HepG2 (cell line): Measurements from ENCODE around the gene NOL4L. TPM values are rescaled to one million over a fixed set of nuclear protein-coding genes. Genes with fewer than 3 reads are reported as not detected.
A peak's percentile ranks its signal among the peaks of the same experiment; 100 is the strongest.
"Not testable (repeated sequence)": the region's sequence is repeated elsewhere in the genome, so short reads cannot be mapped to it uniquely, and the experiment has no call there.

Experiments used
- ATAC-seq: fragments of 200-7000 bp; cut with Tn5 transposase; 3 replicates; pipeline ENCODE4 v1.9.1; 2020; ENCODE audit warnings: mild to moderate bottlenecking, moderate library complexity
- BruUV-seq: library from RNA; stranded (reverse); fragments of 400-500 nt; replicated peaks from 2 replicates; lab custom pipeline; 2021; lab: Mats Ljungman, UMichigan
- CTCF ChIA-PET: fragments of 300-600 bp; formaldehyde crosslinking; extraction: SDS; loops from one replicate; lab custom pipeline; 2021; ENCODE audit warnings: low total read pairs, inconsistent platforms, low intra/inter-chr PET ratio; lab: Yijun Ruan, JAX
- POLR2A ChIA-PET: fragments of 350-600 bp; sonication (Branson Sonifier 250); formaldehyde crosslinking; loops from one replicate; lab custom pipeline; 2020; ENCODE audit warnings: antibody characterized with exemption, inconsistent platforms; lab: Yijun Ruan, JAX
- DNase-seq: peaks from one replicate; pipeline ENCODE4 v3.0.0-alpha.2; 2015; ENCODE audit warnings: low spot score
- FAIRE-seq: peaks from 3 replicates; lab custom pipeline; 2011; peaks lifted over from hg19 to GRCh38; lab: Jason Lieb, UNC
- H2AFZ ChIP-seq: one replicate; pipeline ENCODE4 v1.6.1; 2011; ENCODE audit warnings: low read length, inconsistent platforms
- H3K27ac ChIP-seq: fragments of 300-600 bp; 3 replicates; pipeline ENCODE4 v1.8.0; 2011; ENCODE audit warnings: mixed run types, mild to moderate bottlenecking, mixed read lengths, low read length, inconsistent platforms; ENCODE audit not compliant: insufficient read depth; ENCODE audit errors: extremely low read length
- H3K27me3 ChIP-seq, 2 experiments: fragments of 200-600 bp in 1 of 2; 2 replicates in 1 of 2; 3 replicates in 1 of 2; pipeline versions ENCODE4 v1.6.0 to v1.8.0; 2011; ENCODE audit warnings: low read length in 2 of 2, mild to moderate bottlenecking in 2 of 2, moderate library complexity in 2 of 2, inconsistent platforms in 1 of 2; ENCODE audit not compliant: insufficient read depth in 2 of 2, control insufficient read depth in 1 of 2
- H3K36me3 ChIP-seq, 2 experiments: fragments of 200-600 bp in 1 of 2; replicated peaks in 1 of 2; 2 replicates in 1 of 2; 3 replicates in 1 of 2; pipeline versions ENCODE4 v1.5.1 to v1.8.0; 2011; ENCODE audit warnings: low read length in 2 of 2, inconsistent platforms in 1 of 2; ENCODE audit not compliant: insufficient read depth in 2 of 2, control insufficient read depth in 1 of 2
- H3K4me1 ChIP-seq: 2 replicates; pipeline ENCODE4 v1.5.1; 2012; ENCODE audit warnings: low read length, inconsistent platforms; ENCODE audit not compliant: insufficient read depth
- H3K4me2 ChIP-seq: 2 replicates; pipeline ENCODE4 v1.6.0; 2011; ENCODE audit warnings: low read depth, low read length, inconsistent platforms
- H3K4me3 ChIP-seq, 3 experiments: fragments of 200-600 bp in 1 of 3; sonication (generic), shearing (Covaris generic) in 1 of 3; replicated peaks in 1 of 3; 2 replicates each; pipeline ENCODE4 v1.5.1; 2011 to 2016; ENCODE audit warnings: low read length in 3 of 3, inconsistent platforms in 2 of 3, low read depth in 2 of 3, mild to moderate bottlenecking in 2 of 3, control low read depth in 1 of 3, mixed read lengths in 1 of 3; ENCODE audit not compliant: insufficient read depth in 1 of 3
- H3K79me2 ChIP-seq: one replicate; pipeline ENCODE4 v1.6.1; 2011; ENCODE audit warnings: low read length, inconsistent platforms; ENCODE audit not compliant: insufficient read depth
- H3K9ac ChIP-seq: 2 replicates; pipeline ENCODE4 v1.6.0; 2011; ENCODE audit warnings: mild to moderate bottlenecking, low read depth, low read length, inconsistent platforms; ENCODE audit not compliant: insufficient read depth
- H3K9me3 ChIP-seq: 2 replicates; pipeline ENCODE4 v1.5.1; 2012; ENCODE audit warnings: mild to moderate bottlenecking, low read length
- H4K20me1 ChIP-seq: 2 replicates; pipeline ENCODE4 v1.6.0; 2011; ENCODE audit warnings: inconsistent platforms, mild to moderate bottlenecking, low read length, moderate library complexity; ENCODE audit not compliant: insufficient read depth
- DPF2 ChIP-seq: sonication (generic); formaldehyde crosslinking; IDR thresholded peaks from 2 replicates; pipeline ENCODE4 v1.4.0; 2020; ENCODE audit warnings: mild to moderate bottlenecking, low read depth, missing genetic modification reagents, borderline replicate concordance
- FOSL2 ChIP-seq: sonication (generic); formaldehyde crosslinking; IDR thresholded peaks from 2 replicates; pipeline ENCODE4 v1.4.0; 2020; ENCODE audit warnings: missing genetic modification reagents
- HNRNPK ChIP-seq: fragments of 200-400 bp; formaldehyde crosslinking; IDR thresholded peaks from 2 replicates; pipeline ENCODE4 v1.6.1; 2018; ENCODE audit warnings: low read length, low read depth, moderate library complexity, mild to moderate bottlenecking; ENCODE audit not compliant: poor library complexity, severe bottlenecking
- KLF11 ChIP-seq: IDR thresholded peaks from 2 replicates; pipeline ENCODE4 v1.6.1; 2016; ENCODE audit warnings: missing compliant biosample characterization
- PCBP1 ChIP-seq: fragments of 200-400 bp; formaldehyde crosslinking; IDR thresholded peaks from 2 replicates; pipeline ENCODE4 v1.6.1; 2017; ENCODE audit warnings: mild to moderate bottlenecking, low read depth, low read length, borderline replicate concordance
- RFXANK ChIP-seq: IDR thresholded peaks from 2 replicates; pipeline ENCODE4 v1.6.1; 2016
- ZFX ChIP-seq: sonication (generic); formaldehyde crosslinking; IDR thresholded peaks from 2 replicates; pipeline ENCODE4 v1.4.0; 2020; ENCODE audit warnings: mild to moderate bottlenecking, low read depth, missing genetic modification reagents, moderate library complexity
- ZMYM3 ChIP-seq: sonication (generic); formaldehyde crosslinking; IDR thresholded peaks from 2 replicates; pipeline ENCODE4 v1.5.1; 2020; ENCODE audit warnings: mild to moderate bottlenecking, missing genetic modification reagents
- ZNF629 ChIP-seq: sonication (generic); formaldehyde crosslinking; conservative IDR thresholded peaks from 2 replicates; pipeline ENCODE4 v1.5.0; 2020; ENCODE audit warnings: missing genetic modification reagents
- ZSCAN20 ChIP-seq: sonication (generic); formaldehyde crosslinking; IDR thresholded peaks from 2 replicates; pipeline ENCODE4 v1.4.0; 2020; ENCODE audit warnings: missing genetic modification reagents, mild to moderate bottlenecking, borderline replicate concordance
- WGBS: methylation state at CpG from one replicate; pipeline ENCODE4 v1.1.6; 2017; ENCODE audit warnings: low lambda C conversion rate; 5-methylcytosine and 5-hydroxymethylcytosine counted together
- in situ Hi-C: cut with HindIII; loops from 2 replicates; pipeline ENCODE4 v1.10.0; 2017; ENCODE audit warnings: low pct_unique_long_range_greater_than_20kb; ENCODE audit not compliant: extremely low pct_ligation_motif_present
- intact Hi-C: fragments of 100-400 bp; cut with micrococcal nuclease; formaldehyde crosslinking; loops from one replicate; pipeline ENCODE4 v1.10.0; 2022; ENCODE audit not compliant: unreplicated experiment
- polyA plus RNA-seq, 8 experiments: library from polyadenylated mRNA; depleted of rRNA in 3 of 8; stranded (reverse) in 7 of 8; unstranded in 1 of 8; fragments of >200 nt; fragmentation: Illumina TruSeq in 4 of 8; extraction: Trizol in 4 of 8; gene quantifications; 2 replicates each; pipeline versions ENCODE4 v1.2.1 to v1.2.3, GENCODE V29; 2011 to 2016; ENCODE audit warnings: low read depth in 4 of 8, missing spikeins in 1 of 8, mixed read lengths in 1 of 8; ENCODE audit not compliant: insufficient read depth in 1 of 8
- total RNA-seq, 5 experiments: library from RNA; depleted of rRNA; stranded (reverse); fragments of >200 nt; fragmentation: Illumina TruSeq; extraction: Trizol; gene quantifications; 2 replicates each; pipeline ENCODE4 v1.2.3, GENCODE V29; 2016; ENCODE audit warnings: low read depth in 1 of 5

The NOL4L gene
- total and polyA plus RNA-seq, 2 of the 13 experiments (the other 11 are each of a cell fraction or from before 2014, with no cell fraction given), result 16.6 to 35.4 TPM

DNA sequence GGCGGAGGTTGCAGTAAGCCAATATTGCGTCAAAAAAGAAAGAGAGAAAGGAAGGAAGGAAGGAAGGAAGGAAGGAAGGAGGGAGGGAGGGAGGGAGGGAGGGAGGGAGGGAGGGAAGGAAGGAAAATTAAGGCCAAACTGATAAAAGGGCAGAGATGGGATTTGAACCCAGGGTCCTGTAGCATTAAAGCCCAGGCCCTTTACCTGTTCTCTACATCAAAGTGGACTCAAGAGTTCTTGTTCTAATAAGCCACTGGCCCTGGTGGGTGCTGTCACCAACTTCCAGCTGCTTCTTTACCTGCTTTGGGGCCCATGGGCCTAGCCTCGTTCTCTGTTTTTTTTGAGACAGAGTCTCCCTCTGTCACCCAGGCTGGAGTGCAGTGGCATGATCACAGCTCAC is 7.1 kb downstream of the NOL4L start:
- in situ Hi-C loops, H3K9ac ChIP-seq, FAIRE-seq, BruUV-seq, DNase-seq, H2AFZ ChIP-seq, H3K4me3 ChIP-seq, POLR2A ChIA-PET, H3K9me3 ChIP-seq, H3K27ac ChIP-seq, H3K36me3 ChIP-seq, H3K4me2 ChIP-seq, H4K20me1 ChIP-seq, H3K27me3 ChIP-seq, intact Hi-C loops, ATAC-seq: not testable (repeated sequence)
- TF ChIP-seq HNRNPK (peak; percentile 97), PCBP1 (peak; percentile 80; the same call in 1 of the 2 replicates)
- Histone ChIP-seq H3K4me1 (peaks cover 60% of the 10 kb centered on the region), H3K79me2 (peaks cover 14% of the 10 kb centered on the region)
- CTCF ChIA-PET, result interaction anchor here (1.4 kb wide), 1 partner anchor 57 kb away, joined by 8 read pairs; no protein-coding TSS in a partner anchor
- WGBS, result 72% methylated on average over 3 of the region's 3 CpGs

DNA sequence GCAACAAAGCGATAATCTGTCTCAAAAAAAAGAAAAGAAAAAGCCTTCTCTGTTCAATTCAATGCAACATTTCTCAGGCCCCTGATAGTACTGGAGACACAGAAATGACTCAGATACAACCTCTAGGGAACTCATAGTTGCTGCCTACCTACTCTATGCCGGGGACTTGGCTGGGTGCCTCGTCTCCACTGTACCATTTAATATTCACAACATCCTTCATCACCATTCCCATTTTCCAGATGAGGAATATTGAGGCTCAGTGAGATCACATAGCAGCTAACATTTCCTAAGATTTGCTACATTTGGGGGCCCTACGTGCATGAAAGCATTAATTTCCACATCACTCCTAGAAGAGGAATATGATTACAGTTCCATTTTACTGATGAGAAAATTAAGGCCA is 7.5 kb downstream of the NOL4L start:
- no peaks in the 10 kb centered on the region for H3K9me3 ChIP-seq
- no TSS peak for BruUV-seq

More for the DNA sequence above, 7.5 kb downstream of the NOL4L start:
- 78% methylated on average over 4 of the region's 4 CpGs for WGBS
- in situ Hi-C loops (no loop called here), intact Hi-C loops (no loop called here)
- Histone ChIP-seq H3K9ac (no peak overlapping the region), H4K20me1 (no peaks in the 10 kb centered on the region), H3K27ac (no peak overlapping the region), H3K36me3 (no peaks in the 10 kb centered on the region), H3K4me1 (peaks cover 58% of the 10 kb centered on the region), H2AFZ (no peak overlapping the region), H3K27me3 (no peaks in the 10 kb centered on the region; a peak in 1 of 5 replicates), H3K4me3 (no peak overlapping the region), H3K4me2 (no peak overlapping the region), H3K79me2 (peaks cover 12% of the 10 kb centered on the region)
- TF ChIP-seq FOSL2 (CRISPR knock-in tag), result no peak
- peak; percentile 68; the same call in 1 of the 2 replicates for TF ChIP-seq ZMYM3
- TF ChIP-seq ZNF629 (CRISPR knock-in tag), result peak; percentile 96
- 0 out of 2 replicates have a peak, but pooled peaks have one; percentile 3 for TF ChIP-seq ZFX (CRISPR knock-in tag)
- no peak for TF ChIP-seq RFXANK (CRISPR knock-in tag)
- TF ChIP-seq DPF2 (CRISPR knock-in tag), result no peak
- TF ChIP-seq ZSCAN20 (CRISPR knock-in tag), result no peak
- TF ChIP-seq KLF11, result no peak
- DNase-seq (no peak), ATAC-seq (no peak), FAIRE-seq (no peak)
- CTCF ChIA-PET, result interaction anchor here (1.4 kb wide), 1 partner anchor 56 kb away, joined by 8 read pairs; no protein-coding TSS in a partner anchor
- POLR2A ChIA-PET, result interaction anchor here (1.2 kb wide), 1 partner anchor 55 kb away, joined by 3 read pairs; no protein-coding TSS in a partner anchor
